GM13977 (cell line): ENCODE data around the gene CCDC180.

Experiments
- DNase-seq: peaks from one replicate; pipeline ENCODE4 v3.0.0; 2012; ENCODE audit warnings: low spot score
- CTCF ChIP-seq: IDR thresholded peaks from 2 replicates; pipeline ENCODE4 v1.5.1; 2012; ENCODE audit warnings: mild to moderate bottlenecking, control low read depth; ENCODE audit not compliant: insufficient read depth; ENCODE audit errors: extremely low read depth, missing control alignments
- in situ Hi-C: fragments of 300-500 bp; cut with MboI; formaldehyde crosslinking; loops from one replicate; pipeline ENCODE4 v1.12.0; 2022; ENCODE audit warnings: low sequenced_read_pairs, low pct_unique_long_range_greater_than_20kb, mixed read lengths, inconsistent platforms; ENCODE audit not compliant: unreplicated experiment

CCDC180 gene

GRCh38 chr9:97310023-97310422 is 2.6 kb downstream of the CCDC180 start:
- in situ Hi-C loops = no loop called here
- no peak for TF ChIP-seq CTCF
- no peak for DNase-seq

GRCh38 chr9:97310896-97311295 is 3.4 kb downstream of the CCDC180 start:
- in situ Hi-C loops = no loop called here
- no peak for DNase-seq
- TF ChIP-seq CTCF = no peak

GRCh38 chr9:97311798-97312500 is 4.5 kb downstream of the CCDC180 start:
- no peak for TF ChIP-seq CTCF
- DNase-seq = no peak
- in situ Hi-C loops = no loop called here

- no peak for DNase-seq
- in situ Hi-C loops = no loop called here
- TF ChIP-seq CTCF = no peak
These were observed 5.1 kb downstream of the CCDC180 start for GRCh38 chr9:97312556-97312955.

- in situ Hi-C loops = no loop called here
- no peak for TF ChIP-seq CTCF
- DNase-seq = no peak
These were observed 5.8 kb downstream of the CCDC180 start for GRCh38 chr9:97313243-97313642.

GRCh38 chr9:97313746-97314145 is 6.3 kb downstream of the CCDC180 start:
- TF ChIP-seq CTCF = no peak
- no peak for DNase-seq
- in situ Hi-C loops = no loop called here
